Measurements from ENCODE around the gene NOLC1.

NOLC1 gene

GRCh38 chr10:102109166-102110116 lies 42.7 kb upstream of the NOLC1 start:
- Histone ChIP-seq H3K36me3 (ENCODE audit: low read length) (no peaks in the 10 kb centered on the region), H3K27me3 (ENCODE audit: low read length) (no peaks in the 10 kb centered on the region)

GRCh38 chr10:102111276-102111675 lies 40.9 kb upstream of the NOLC1 start:
- H4K20me1 ChIP-seq (ENCODE audit: low read depth, low read length), result no peaks in the 10 kb centered on the region; the same call in 1 of the 2 replicates
- no peaks in the 10 kb centered on the region for H3K9me2 ChIP-seq (replicated peaks; ENCODE audit: insufficient read depth, low read length)
- no peak overlapping the region for H3K9ac ChIP-seq (ENCODE audit: low read length)
- peaks cover 7% of the 10 kb centered on the region for H3F3A ChIP-seq (ENCODE audit: insufficient read depth)
- H2AFZ ChIP-seq (ENCODE audit: low read depth, low read length, severe bottlenecking), result no peak overlapping the region
- no peaks in the 10 kb centered on the region for H3K9me3 ChIP-seq (ENCODE audit: insufficient read depth, low read length)
- H3K79me2 ChIP-seq (ENCODE audit: insufficient read depth, low read length), result peaks cover 40% of the 10 kb centered on the region
- no peak overlapping the region for H3K27ac ChIP-seq (ENCODE audit: low read depth, low read length)
- no peak overlapping the region for H3K4me3 ChIP-seq (ENCODE audit: insufficient read depth, low read length, poor library complexity, severe bottlenecking)
- no peaks in the 10 kb centered on the region for H3K36me3 ChIP-seq (ENCODE audit: low read length)
- H3K27me3 ChIP-seq (ENCODE audit: low read length), result no peaks in the 10 kb centered on the region
- TF ChIP-seq EZH2phosphoT487 (conservative IDR thresholded peaks at IDR 0.05; ENCODE audit: low read length) (no peak), CTCF (IDR thresholded peaks at IDR 0.05; ENCODE audit: insufficient read depth, low read length, poor library complexity, severe bottlenecking) (no peak)
- no peak overlapping the region for H3K4me2 ChIP-seq (ENCODE audit: low read depth, low read length, poor library complexity, severe bottlenecking)

More at GRCh38 chr10:102109166-102110116, 42.7 kb upstream of the NOLC1 start:
- H3K9me3 ChIP-seq (ENCODE audit: insufficient read depth, low read length), result no peaks in the 10 kb centered on the region
- no peak overlapping the region for H2AFZ ChIP-seq (ENCODE audit: low read depth, low read length, severe bottlenecking)
- no peak overlapping the region for H3K27ac ChIP-seq (ENCODE audit: low read depth, low read length)
- no peaks in the 10 kb centered on the region for H3F3A ChIP-seq (ENCODE audit: insufficient read depth)
- no peak overlapping the region for H3K4me2 ChIP-seq (ENCODE audit: low read depth, low read length, poor library complexity, severe bottlenecking)
- no peak overlapping the region for H3K9ac ChIP-seq (ENCODE audit: low read length)
- H3K4me3 ChIP-seq (ENCODE audit: insufficient read depth, low read length, poor library complexity, severe bottlenecking), result no peak overlapping the region
- TF ChIP-seq EZH2phosphoT487 (conservative IDR thresholded peaks at IDR 0.05; ENCODE audit: low read length) (no peak), CTCF (IDR thresholded peaks at IDR 0.05; ENCODE audit: insufficient read depth, low read length, poor library complexity, severe bottlenecking) (no peak)
- peaks cover 26% of the 10 kb centered on the region for H3K79me2 ChIP-seq (ENCODE audit: insufficient read depth, low read length)
- H4K20me1 ChIP-seq (ENCODE audit: low read depth, low read length), result no peaks in the 10 kb centered on the region; the same call in 1 of the 2 replicates
- no peaks in the 10 kb centered on the region for H3K9me2 ChIP-seq (replicated peaks; ENCODE audit: insufficient read depth, low read length)

GRCh38 chr10:102112210-102112817 lies 39.9 kb upstream of the NOLC1 start:
- Histone ChIP-seq H3K27me3 (ENCODE audit: low read length) (no peaks in the 10 kb centered on the region), H3K36me3 (ENCODE audit: low read length) (no peaks in the 10 kb centered on the region), H3F3A (ENCODE audit: insufficient read depth) (peaks cover 17% of the 10 kb centered on the region), H3K4me3 (ENCODE audit: insufficient read depth, low read length, poor library complexity, severe bottlenecking) (no peak overlapping the region), H2AFZ (ENCODE audit: low read depth, low read length, severe bottlenecking) (no peak overlapping the region), H4K20me1 (ENCODE audit: low read depth, low read length) (no peaks in the 10 kb centered on the region; the same call in 1 of the 2 replicates), H3K9me3 (ENCODE audit: insufficient read depth, low read length) (no peaks in the 10 kb centered on the region), H3K9ac (ENCODE audit: low read length) (no peak overlapping the region), H3K27ac (ENCODE audit: low read depth, low read length) (no peak overlapping the region), H3K79me2 (ENCODE audit: insufficient read depth, low read length) (peaks cover 50% of the 10 kb centered on the region), H3K9me2 (replicated peaks; ENCODE audit: insufficient read depth, low read length) (no peaks in the 10 kb centered on the region), H3K4me2 (ENCODE audit: low read depth, low read length, poor library complexity, severe bottlenecking) (no peak overlapping the region)
- no peak for TF ChIP-seq CTCF (IDR thresholded peaks at IDR 0.05; ENCODE audit: insufficient read depth, low read length, poor library complexity, severe bottlenecking)
- TF ChIP-seq EZH2phosphoT487 (conservative IDR thresholded peaks at IDR 0.05; ENCODE audit: low read length), result no peak

All from SU-DHL-6 (cell line).